ENCODE results near the gene FOXJ3. TPM values are rescaled to one million over a fixed set of nuclear protein-coding genes. Genes with fewer than 3 reads are reported as not detected.
A peak's percentile ranks its signal among the peaks of the same experiment; 100 is the strongest.

FOXJ3 gene
- total and polyA plus RNA-seq, 2 of the 13 experiments (the other 11 are each of a cell fraction or from before 2014, with no cell fraction given) = 16.6 to 48.5 TPM

GRCh38 chr1:42334240-42335049 lies 590 bp downstream of the FOXJ3 start (continued):
- 0 out of 2 replicates have a peak, but pooled peaks have one; percentile 46 for TF ChIP-seq ZNF20 (CRISPR knock-in tag; IDR thresholded peaks at IDR 0.05)
- TF ChIP-seq, protein P1, sequence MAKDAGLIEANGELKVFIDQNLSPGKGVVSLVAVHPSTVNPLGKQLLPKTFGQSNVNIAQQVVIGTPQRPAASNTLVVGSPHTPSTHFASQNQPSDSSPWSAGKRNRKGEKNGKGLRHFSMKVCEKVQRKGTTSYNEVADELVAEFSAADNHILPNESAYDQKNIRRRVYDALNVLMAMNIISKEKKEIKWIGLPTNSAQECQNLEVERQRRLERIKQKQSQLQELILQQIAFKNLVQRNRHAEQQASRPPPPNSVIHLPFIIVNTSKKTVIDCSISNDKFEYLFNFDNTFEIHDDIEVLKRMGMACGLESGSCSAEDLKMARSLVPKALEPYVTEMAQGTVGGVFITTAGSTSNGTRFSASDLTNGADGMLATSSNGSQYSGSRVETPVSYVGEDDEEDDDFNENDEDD (CRISPR knock-in tag; IDR thresholded peaks at IDR 0.05; ENCODE audit: borderline replicate concordance) = peak; percentile 54
- 0 out of 2 replicates have a peak, but pooled peaks have one; percentile 45 for TF ChIP-seq ZNF691 (CRISPR knock-in tag; IDR thresholded peaks at IDR 0.05; ENCODE audit: borderline replicate concordance, low read depth)
- peak; percentile 52; the same call in 1 of the 2 replicates for TF ChIP-seq ZNF841 (CRISPR knock-in tag; IDR thresholded peaks at IDR 0.05; ENCODE audit: borderline replicate concordance)
- TF ChIP-seq, protein P2, sequence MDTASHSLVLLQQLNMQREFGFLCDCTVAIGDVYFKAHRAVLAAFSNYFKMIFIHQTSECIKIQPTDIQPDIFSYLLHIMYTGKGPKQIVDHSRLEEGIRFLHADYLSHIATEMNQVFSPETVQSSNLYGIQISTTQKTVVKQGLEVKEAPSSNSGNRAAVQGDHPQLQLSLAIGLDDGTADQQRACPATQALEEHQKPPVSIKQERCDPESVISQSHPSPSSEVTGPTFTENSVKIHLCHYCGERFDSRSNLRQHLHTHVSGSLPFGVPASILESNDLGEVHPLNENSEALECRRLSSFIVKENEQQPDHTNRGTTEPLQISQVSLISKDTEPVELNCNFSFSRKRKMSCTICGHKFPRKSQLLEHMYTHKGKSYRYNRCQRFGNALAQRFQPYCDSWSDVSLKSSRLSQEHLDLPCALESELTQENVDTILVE (CRISPR knock-in tag; IDR thresholded peaks at IDR 0.05) = peak; percentile 18; the same call in 1 of the 2 replicates
- TF ChIP-seq ETV5 (CRISPR knock-in tag; IDR thresholded peaks at IDR 0.05; ENCODE audit: borderline replicate concordance) = peak; percentile 27; the same call in 1 of the 2 replicates
- 0 out of 2 replicates have a peak, but pooled peaks have one; percentile 25 for TF ChIP-seq PRDM10 (CRISPR knock-in tag; IDR thresholded peaks at IDR 0.05; ENCODE audit: low read depth)
- peak in 1 of 2 experiments; percentile 51 for TF ChIP-seq POLR2A (IDR thresholded peaks at IDR 0.05; ENCODE audit: insufficient read depth in 1 of 2, low read depth in 2 of 2, low read length in 2 of 2)
- TF ChIP-seq HOXA3 (CRISPR knock-in tag; IDR thresholded peaks at IDR 0.05) = peak; percentile 33; the same call in 1 of the 2 replicates
- TF ChIP-seq ZBTB7B (CRISPR knock-in tag; IDR thresholded peaks at IDR 0.05) = peak; percentile 61; the same call in 1 of the 2 replicates
- TF ChIP-seq ZBTB39 (CRISPR knock-in tag; IDR thresholded peaks at IDR 0.05) = peak; percentile 82; the same call in 1 of the 2 replicates
